Kasumi-1 (cell line): ENCODE results near the gene AIG1.
"Not testable (repeated sequence)": the region's sequence is repeated elsewhere in the genome, so short reads cannot be mapped to it uniquely, and the experiment has no call there.

Source experiments
- DNase-seq, 2 experiments: peaks; one replicate each; lab custom pipeline; 2025; lab: John Stamatoyannopoulos, UW

AIG1 gene

DNA sequence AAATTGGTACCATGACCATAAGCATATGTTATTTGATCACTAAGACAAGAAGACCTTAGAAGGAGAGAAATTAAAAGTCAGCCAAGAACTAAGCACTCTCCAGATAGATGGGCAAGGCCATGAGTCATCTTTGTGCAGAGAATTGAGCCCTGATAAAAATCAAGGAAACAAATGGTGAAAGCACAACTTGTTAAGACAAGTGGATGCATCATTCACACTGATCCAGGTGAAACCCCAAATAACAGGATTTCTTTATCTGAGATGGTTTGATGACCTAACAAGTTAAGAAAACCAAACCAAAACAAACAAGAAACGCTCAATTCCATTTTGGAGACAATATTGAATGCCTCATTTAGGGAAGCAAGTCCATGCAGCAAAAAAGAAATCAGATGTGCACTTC, 268.2 kb downstream of the AIG1 start:
- DNase-seq = no peak

DNA sequence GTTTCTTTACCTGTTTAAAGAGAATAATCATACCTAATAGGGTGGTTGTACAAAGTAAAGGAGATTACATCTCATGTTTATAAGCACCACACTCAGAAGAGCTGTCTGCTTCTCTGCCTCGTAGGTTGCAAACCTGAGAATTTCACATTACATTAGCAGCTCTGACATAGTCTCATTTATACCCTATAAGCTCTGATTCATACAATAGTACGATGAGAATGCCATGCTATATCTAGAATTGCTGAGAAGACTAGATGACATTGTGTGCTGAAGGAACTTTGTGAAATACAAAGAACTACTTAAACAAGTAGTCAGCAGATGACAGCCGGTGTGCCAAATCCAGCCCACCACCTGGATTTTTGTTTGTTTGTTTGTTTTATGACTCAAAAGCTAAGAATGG, 268.6 kb downstream of the AIG1 start:
- DNase-seq = no peak

DNA sequence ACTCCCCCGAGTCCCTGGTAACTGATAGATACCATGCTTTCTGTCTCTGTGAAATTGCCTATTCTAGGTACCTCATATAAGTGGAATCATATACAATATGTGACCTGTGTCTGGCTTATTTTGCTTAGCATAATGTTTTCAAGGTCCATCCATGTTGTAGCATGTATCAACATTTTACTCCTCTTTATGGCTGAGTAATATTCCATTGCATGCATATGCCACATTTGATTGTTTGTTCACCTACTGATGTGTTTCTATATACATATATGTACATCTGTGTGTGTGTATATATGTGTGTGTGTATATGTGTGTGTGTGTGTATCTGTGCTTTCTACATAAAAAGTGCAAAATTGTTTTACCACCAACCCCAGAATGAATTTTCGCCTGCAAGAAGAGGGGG, 270.7 kb downstream of the AIG1 start:
- DNase-seq = no peak

DNA sequence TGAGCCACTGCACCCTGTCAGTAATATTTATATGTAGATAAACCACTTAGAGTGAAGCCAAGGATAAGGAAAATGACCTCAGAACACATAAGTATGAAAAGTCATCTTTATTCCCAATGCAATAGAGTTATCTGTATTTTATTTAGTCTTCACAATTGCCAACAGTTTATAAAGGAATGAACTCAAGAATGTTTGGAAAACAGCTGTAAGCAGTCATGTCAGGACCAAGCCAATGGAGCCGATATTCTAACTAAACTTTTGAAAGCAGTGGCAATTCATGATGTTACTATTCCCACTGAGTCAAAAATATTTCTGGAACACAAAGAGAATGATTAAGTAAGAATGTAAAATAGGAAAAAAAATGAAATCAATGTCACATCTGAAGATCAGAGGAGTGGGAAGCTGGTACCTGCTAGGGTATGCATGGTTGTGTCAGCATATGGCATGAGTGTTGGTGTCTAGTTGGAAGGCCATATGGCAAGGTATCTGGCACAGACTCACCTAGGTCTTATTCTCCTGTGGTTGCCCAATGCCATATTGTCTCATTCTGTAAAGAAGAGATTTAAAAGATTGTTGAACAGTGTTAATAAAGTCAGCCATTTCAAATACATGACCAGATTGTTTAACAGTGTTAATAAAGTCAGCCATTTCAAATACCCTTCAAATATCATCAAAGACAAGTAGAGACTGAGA, 271.6 kb downstream of the AIG1 start:
- DNase-seq = no peak

DNA sequence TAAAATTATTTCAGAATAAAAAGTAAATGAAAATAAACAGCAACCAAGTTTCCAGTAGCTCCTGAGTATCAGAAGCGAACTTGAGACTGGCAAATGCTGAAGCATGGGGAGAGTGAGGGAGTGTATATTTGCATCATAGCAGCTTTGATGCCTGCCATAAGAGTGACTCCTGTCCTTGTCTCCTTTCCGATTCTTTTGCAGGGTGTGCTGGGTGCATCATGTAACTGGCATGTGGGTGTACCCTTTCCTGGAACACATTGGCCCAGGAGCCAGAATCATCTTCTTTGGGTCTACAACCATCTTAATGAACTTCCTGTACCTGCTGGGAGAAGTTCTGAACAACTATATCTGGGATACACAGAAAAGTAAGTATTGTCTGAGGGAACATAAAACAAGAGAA, 272.4 kb downstream of the AIG1 start:
- no peak for DNase-seq

DNA sequence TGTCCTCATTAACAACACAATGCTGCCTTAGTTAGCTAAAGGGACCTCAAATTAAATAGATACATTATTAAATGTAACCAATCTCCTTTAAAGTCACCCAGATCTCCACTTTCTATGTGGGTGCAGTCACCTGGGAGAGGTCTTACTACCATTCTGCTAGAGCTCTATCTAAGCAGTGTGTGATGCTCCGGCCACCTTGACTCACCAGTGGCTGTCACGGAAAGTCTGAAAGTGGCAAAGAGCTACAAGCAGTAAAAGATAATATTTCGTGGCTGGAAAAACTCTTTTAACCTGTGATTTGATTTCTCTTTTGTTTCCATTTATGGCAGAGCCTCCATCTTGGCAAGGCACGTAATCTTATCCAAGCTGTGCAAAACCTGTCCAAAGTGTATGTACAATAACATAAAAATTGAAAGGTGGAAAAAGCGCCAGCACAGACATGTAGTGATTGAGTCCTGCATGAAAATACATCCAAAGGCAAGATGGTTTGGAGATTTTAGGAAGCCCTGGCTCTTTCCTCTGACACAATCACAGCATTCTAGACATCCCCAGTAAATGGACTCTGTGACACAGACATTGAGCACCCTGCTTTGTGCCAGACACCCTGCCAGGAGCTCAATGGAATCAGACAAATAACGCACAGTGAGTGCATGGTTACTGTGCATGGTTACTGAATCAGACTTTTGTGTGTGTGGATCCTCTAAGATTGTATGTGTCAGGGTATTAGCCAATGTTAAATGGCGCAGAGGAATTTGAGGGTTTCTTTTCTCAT, 273.2 kb downstream of the AIG1 start:
- DNase-seq = no peak

DNA sequence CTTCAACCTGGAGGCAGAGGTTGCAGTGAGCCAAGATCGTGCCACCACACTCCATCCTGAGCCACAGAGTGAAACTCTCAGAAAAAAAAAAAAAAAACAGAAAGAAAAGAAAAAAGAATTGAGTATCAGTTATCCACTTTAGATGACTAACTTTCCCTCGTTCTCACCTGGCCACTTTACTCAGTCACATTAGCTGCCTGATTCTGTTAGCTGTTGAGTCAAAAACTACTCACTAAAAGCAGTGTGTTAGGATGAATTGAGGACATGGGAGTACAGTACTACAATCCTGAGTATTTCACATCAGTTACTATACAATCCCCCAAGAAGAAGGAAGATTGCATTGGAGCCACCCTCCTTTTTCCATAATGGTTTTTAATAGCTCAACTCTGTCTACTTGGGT, 275.2 kb downstream of the AIG1 start:
- no peak for DNase-seq

DNA sequence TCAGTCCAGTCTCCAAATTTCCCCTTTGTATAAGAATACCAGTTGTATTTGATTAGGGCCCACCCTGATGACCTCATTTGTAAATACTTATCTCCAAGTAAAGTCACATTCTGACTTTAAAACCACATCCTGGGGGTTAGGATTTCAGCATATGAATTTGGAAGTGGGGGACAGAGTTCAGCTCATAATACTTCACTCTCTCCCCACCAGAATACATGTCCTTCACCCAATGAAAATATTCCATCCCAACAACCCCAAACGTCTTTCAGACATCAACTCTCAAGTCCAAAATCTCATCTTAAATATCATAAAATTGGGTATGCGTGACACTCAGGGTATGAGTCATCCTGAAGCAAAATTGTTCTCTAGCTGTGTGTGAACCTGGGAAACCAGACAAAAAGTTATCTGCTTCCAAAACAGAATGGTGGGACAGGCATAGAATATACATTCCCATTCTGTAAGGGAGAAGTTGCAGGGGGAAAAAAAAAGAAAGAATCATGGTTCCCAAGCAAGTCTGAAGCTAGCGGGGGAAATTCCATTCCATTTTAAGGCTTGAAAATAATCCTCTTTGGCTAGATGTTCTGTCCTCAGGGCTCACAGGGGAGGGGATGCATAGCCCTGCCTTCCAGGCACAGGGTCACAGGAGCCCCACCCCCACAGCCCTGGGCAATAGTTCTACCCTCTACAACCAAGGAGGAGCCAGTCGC, 275.9 kb downstream of the AIG1 start:
- no peak for DNase-seq

DNA sequence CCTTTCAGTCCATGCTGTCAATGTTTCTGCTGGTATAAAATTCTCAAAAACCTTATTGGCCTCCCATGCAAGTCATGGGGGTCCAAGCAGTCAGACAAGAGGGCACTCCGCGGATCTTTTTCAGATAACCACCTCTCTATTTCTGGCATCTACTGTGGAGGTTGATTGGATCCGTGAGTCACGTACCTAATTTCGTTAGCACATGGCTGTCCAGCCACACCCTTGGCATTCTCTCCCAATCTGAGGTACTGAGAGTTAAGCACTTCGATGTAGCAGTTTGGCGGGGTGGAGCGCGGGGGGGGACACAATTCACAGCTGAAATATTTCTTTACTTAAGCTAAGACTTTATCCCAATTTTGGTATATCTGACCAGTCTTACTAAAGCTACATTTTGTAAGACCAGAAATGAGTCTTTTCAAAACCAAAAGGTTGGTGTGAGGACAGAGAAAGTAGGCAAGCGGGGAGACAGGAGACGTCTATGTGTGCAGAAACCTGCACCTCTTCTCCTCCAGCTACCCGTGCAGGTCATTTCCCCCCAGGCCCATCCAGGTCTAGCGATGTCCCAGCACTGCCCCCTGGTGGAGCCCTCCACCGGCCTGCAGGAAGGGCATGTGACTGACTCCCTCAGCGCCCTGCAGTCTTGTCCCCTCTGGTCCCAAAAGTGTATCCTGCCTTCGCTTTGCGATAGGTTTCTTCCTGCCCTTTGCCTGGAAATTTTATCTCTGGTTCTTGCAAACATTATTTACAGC, 276.7 kb downstream of the AIG1 start:
- DNase-seq = peak in 1 of 2 experiments; percentile 7

DNA sequence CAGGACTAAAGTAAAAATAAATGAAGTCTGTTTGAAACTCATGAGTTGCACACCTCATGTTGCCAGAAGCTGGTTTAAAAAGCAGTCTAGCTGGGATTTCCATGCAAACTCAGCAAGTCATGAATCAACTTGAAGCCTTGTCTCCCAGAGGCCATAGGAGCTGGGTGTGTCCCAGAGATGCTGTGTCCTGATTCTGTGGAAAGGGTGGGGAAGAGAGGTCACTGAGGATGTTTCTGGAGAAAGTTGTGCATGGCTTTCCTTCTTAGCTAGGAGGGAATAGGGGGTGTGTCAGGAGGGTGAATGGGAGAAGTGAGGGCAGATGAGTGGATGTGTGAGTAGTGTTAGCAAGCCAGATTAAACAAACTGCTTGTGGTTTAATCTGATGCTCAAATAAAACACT, 278.5 kb downstream of the AIG1 start:
- DNase-seq = no peak

DNA sequence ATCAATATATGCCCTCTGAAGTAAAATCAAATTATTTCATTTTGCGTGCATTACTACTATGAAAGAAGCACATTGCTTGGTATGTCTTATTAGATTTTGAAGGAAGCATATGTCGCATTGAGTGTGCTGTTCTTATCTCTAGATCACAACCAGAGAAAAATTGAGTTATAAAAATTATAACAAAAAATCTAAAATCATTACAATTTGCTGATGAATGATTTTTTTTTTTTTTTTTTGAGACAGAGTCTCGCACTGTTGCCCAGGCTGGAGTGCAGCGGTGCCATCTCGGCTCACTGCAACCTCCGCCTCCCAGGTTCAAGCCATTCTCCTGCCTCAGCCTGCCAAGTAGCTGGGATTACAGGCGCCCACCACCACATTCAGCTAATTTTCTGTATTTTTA, 284.8 kb downstream of the AIG1 start:
- DNase-seq = not testable (repeated sequence)

DNA sequence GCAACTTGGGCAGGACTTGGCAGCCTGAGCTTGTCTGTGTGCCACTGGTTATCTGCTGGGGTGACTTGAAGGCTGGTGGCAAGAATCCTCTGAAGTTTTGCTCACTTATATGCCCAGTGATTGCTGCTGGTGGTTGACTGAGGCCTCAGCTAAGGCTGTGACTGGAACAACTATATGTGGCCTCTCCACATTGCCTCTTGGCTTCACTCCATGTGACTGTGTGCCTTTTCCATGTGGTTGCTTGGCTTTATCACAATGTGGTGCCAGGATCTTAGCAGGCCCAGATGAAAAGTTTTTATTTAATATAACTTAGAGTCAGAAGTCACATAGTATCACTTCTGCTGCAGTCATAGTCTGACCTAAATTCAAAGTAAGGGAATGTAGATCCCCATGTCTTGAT, 285.3 kb downstream of the AIG1 start:
- no peak for DNase-seq

DNA sequence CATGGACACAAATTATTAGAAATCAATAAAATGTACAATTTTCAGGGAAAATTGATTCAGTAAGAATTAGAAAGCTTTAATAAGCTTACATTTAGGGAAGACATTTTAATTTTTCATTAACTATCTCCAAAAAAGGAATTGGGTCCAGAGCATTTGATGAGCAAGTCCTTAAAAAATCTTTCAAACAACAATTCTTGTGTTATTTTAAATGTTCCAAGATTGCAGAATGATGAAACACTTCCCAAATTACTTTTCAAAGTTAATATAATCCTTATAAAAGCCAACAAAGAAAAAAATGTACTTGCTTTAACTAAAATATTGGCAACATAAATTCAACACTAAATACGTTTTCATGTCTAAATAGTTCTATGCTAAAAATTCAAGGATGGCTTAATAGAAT, 287.8 kb downstream of the AIG1 start:
- no peak for DNase-seq

DNA sequence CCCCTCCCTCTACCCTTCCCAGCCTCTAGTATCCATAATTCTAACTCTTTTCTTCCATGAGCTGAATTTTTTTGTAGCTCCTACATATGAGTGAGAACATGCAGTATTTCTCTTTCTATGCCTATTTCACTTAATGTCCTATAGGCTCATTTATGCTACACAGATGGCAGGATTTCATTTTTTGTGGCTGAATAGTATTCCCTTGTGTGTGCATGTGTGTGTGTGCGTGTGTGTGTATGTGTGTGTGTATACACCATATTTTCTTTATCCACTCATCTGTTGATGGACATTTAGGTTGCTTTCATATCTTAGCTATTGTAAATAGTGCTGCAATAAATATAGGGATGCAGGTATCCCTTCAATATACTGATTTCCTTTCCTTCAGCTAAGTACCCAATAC, 288.8 kb downstream of the AIG1 start:
- DNase-seq = no peak

DNA sequence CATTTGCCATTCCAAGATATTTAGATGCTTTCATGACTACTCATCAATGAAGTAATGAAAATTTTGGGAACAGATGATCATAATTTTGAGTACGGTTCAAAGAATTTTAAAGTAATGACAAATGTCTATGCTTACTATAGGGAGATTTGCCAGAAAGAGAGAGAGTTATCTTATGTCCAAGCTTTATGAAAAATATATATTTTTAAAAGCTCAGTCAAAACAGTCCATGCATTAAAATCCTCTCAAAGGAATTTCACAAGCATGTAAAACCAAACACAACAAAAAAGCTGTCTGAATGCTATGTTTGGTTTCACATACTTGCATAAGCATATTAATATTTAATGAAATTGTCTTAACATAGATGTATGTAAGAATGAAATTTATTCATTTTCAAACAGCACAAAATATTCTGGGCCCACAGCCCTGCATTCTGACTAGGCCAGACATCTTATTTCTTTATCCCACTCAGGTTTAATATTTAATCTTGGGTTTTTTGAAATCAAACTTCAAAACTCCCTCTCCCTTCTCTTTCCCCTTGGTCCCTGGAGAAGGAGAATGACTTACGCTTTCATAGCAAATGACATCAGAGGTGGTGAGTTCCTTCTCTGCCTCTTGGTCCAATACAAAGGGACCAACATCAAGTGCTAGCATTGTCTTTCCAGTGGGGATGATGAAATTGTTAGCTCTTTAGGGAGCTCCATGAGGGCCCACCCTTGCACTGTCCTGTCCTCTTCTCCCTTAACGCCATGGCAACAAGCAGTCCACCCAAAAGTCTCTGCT, 295.6 kb downstream of the AIG1 start:
- DNase-seq = no peak

DNA sequence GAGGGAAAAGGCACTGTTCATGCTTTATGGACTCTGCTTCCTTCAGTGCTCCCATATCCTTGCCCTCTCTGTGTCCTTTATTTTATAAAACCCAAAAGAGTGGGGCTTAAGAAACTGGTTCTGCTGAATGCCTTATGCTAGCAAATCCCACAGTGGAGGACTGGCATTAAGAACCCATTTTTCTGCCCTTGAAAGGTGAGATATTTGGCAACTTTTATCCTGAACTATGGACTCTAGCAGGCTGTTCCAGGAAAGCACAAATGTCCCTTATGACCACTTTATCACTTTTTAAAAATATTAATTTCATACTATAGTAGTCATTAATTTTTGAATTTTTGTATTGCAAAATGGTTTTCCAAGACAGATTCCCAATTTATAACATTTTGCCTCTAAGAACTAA, 296.5 kb downstream of the AIG1 start:
- no peak for DNase-seq

DNA sequence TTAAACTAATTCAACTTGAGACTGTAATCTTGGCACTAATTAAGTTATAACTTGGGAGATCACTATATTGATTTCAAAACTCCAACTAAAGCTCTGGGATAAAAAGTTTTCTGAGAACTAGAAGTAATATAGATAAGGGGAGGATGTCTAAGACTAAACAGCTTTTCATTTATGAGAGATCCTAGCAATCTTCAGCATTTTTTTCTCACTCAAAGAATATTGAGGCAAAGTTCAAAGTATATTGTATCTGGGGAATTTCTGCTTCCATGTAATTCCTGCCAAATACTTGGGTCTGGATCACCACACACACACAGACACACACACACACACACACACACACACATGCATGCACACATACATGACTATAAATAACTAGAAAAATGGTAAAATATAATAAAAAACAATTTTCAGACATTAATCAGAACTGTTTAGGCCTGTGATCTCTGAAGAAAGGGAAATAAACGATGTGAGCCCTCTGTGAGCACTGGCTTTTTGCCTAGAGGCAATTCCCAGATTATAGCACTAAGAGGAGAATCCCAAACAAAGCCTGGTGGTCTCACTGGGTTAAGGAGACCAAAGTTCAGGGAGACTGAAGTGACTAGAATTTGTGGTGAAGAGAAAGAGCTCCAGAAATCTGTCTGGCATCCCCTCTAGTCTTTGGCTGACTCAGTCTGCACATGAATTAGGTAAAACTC, 297.0 kb downstream of the AIG1 start:
- DNase-seq = no peak

DNA sequence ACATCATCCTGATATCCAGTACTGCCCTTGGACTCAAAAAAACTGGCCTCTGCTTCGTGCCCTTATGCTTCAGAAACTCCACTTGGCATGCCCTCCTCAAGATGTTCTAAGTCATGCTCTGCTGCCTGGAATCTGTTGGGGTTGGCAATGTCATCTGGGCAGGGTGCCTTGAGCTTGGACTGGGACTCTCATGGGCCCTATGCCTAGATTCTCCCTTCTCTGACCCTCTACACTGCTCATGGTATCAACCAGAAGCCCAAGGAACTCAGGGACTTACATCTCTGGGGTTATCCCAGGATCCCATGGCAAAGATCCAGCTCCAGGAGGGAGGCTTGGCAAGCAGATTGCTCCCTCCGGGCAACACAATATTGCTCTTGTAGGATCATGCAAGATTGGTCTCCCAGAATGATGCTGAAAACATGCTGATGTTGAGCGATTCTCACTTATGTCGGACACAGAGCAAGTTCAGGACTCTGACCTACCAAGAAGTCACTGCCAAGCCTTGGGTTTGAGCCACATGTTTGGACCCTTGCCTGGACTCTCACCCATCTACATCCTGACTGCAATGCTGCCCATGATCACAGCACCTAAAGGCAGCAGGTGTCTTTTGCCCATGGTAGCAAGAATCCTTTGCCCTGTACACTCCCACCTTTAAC, 301.0 kb downstream of the AIG1 start:
- no peak for DNase-seq

DNA sequence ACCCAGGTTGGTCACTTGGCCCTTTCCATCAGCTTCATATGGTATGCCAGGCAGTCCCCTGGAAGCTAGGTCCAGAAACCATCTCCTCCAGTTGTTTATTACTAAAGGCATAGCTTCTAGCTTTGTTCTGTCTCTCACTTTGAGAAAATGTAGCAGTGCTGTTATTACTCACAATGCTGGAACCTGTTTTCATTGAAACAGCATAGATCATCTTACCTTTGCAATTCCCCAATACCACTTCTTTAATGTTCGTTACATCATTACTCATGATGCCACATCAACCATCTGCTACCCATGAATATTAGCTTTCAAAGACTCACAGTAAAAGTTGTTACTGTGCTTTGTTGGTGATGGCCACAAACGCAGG, 301.5 kb downstream of the AIG1 start:
- no peak for DNase-seq

DNA sequence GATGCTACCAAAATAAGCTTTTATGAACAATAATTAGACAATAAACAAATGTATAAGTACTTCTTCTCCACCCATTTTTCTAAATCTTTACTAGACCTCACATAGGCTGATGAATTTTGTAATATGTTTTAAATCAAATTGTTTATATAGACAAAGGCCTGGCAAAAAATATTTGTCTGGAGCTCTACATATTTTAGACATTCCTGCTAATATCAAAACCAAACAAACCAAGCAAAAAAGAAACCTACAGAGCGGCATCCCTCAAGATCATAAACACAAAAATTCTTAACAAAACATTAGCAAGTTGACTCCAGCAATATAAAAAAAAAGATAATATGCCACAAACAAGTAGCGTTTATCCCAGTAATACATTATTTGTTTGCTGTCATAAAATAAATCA, 302.6 kb downstream of the AIG1 start:
- no peak for DNase-seq

DNA sequence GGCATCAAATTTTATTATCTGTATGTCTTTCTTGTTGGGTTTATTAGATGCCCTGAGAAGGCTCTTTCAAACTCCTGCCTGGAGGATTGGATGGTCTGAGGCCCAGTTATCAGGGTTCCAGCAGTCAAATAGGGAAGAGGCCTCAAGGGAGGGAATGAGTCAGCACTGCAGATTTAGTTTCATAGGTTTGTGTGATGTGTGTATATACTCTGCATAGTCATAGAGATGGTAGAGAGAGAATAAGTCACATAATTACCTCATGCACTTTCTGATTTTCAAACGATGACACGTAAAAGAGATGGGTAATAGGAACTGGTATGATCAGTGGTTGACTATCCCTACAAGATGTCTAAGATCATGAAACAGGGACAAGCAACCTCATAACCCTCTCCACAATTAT, 307.7 kb downstream of the AIG1 start:
- no peak for DNase-seq
